ENCODE measurements around the gene EPHB2.

Gene EPHB2

DNA sequence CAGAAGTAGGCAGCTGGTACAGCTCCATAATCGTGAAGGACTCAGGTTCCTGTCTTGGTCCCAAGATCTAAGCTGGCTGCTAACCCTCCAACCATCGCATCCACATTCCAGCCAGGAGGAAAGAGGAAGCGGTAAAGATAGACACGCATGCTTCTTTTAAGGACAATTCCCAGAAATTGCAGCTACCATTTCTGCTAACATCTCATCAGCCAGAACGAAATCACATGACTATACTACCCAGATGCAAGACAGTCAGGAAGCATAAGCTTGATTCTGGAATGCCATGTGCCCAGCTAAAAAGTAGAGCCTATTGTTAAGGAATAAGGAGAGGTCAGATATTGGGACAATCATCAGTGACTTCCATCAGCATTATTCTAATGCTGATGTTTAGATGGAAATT is 110.4 kb downstream of the EPHB2 start:
- Histone ChIP-seq H2AK5ac (ENCODE audit: low read length, severe bottlenecking) (no peak overlapping the region), H3K36me3 (ENCODE audit: control insufficient read depth in 1 of 2, insufficient read depth in 2 of 2, low read depth in 1 of 2, low read length in 2 of 2) (peaks cover 0 to 28% of the 10 kb centered on the region in 2 experiments), H3K14ac (ENCODE audit: low read length in 2 of 2) (no peak overlapping the region), H3K27ac (ENCODE audit: low read length, poor library complexity, severe bottlenecking) (no peak overlapping the region), H4K91ac (ENCODE audit: low read length) (no peak overlapping the region), H3K9ac (ENCODE audit: low read length) (no peak overlapping the region), H2BK12ac (ENCODE audit: low read length in 2 of 2) (no peak overlapping the region), H3K4me2 (ENCODE audit: low read length, poor library complexity, severe bottlenecking) (no peak overlapping the region), H4K8ac (ENCODE audit: low read length) (peak overlapping the region; percentile 43), H3K4me1 (ENCODE audit: control insufficient read depth, insufficient read depth, low read depth, low read length) (peaks cover 19% of the 10 kb centered on the region), H2BK15ac (ENCODE audit: low read depth, poor library complexity, severe bottlenecking) (no peak overlapping the region), H3K27me3 (ENCODE audit: control insufficient read depth in 1 of 2, insufficient read depth in 1 of 2, low read length in 2 of 2) (peaks cover 0 to 7% of the 10 kb centered on the region in 2 experiments), H3K4ac (ENCODE audit: low read depth in 1 of 2, low read length in 2 of 2) (no peak overlapping the region), H2BK5ac (ENCODE audit: low read depth, low read length, poor library complexity, severe bottlenecking) (no peak overlapping the region), H3K4me3 (ENCODE audit: insufficient read depth in 1 of 2, low read depth in 1 of 2, low read length in 2 of 2) (no peak overlapping the region), H3K23ac (ENCODE audit: low read length in 2 of 2) (no peak overlapping the region), H3K18ac (ENCODE audit: low read depth in 1 of 2, low read length in 2 of 2) (peak overlapping the region in 1 of 2 experiments; percentile 21), H3K79me1 (replicated peaks; ENCODE audit: low read length, poor library complexity, severe bottlenecking) (peaks cover 46% of the 10 kb centered on the region), H2BK120ac (ENCODE audit: low read depth, low read length) (no peak overlapping the region), H3K9me3 (ENCODE audit: control insufficient read depth, low read length) (no peaks in the 10 kb centered on the region), H2AFZ (ENCODE audit: low read depth, low read length) (no peak overlapping the region)
- WGBS: 82% methylated on average over 4 of the region's 5 CpGs
- no peak for DNase-seq

GRCh38 chr1:22822371-22822770 is 111.7 kb downstream of the EPHB2 start:
- H2BK15ac ChIP-seq (ENCODE audit: low read depth, poor library complexity, severe bottlenecking): no peak overlapping the region
- peaks cover 0 to 21% of the 10 kb centered on the region in 2 experiments for H3K36me3 ChIP-seq (ENCODE audit: control insufficient read depth in 1 of 2, insufficient read depth in 2 of 2, low read depth in 1 of 2, low read length in 2 of 2)
- no peak overlapping the region for H3K14ac ChIP-seq (ENCODE audit: low read length in 2 of 2)
- H3K4me3 ChIP-seq (ENCODE audit: insufficient read depth in 1 of 2, low read depth in 1 of 2, low read length in 2 of 2): no peak overlapping the region
- WGBS: 80% methylated on average over 1 of the region's 1 CpG
- H3K79me1 ChIP-seq (replicated peaks; ENCODE audit: low read length, poor library complexity, severe bottlenecking): peaks cover 38% of the 10 kb centered on the region
- no peak overlapping the region for H3K4ac ChIP-seq (ENCODE audit: low read depth in 1 of 2, low read length in 2 of 2)
- H2BK12ac ChIP-seq (ENCODE audit: low read length in 2 of 2): peak overlapping the region in 1 of 2 experiments; percentile 0
- no peak overlapping the region for H4K8ac ChIP-seq (ENCODE audit: low read length)
- no peak for DNase-seq
- H2AFZ ChIP-seq (ENCODE audit: low read depth, low read length): no peak overlapping the region
- no peak overlapping the region for H2BK5ac ChIP-seq (ENCODE audit: low read depth, low read length, poor library complexity, severe bottlenecking)
- H3K4me2 ChIP-seq (ENCODE audit: low read length, poor library complexity, severe bottlenecking): no peak overlapping the region
- peak overlapping the region in 1 of 2 experiments; percentile 0 for H3K23ac ChIP-seq (ENCODE audit: low read length in 2 of 2)
- H3K9ac ChIP-seq (ENCODE audit: low read length): no peak overlapping the region
- H2AK5ac ChIP-seq (ENCODE audit: low read length, severe bottlenecking): no peak overlapping the region
- no peaks in the 10 kb centered on the region for H3K9me3 ChIP-seq (ENCODE audit: control insufficient read depth, low read length)
- H3K27ac ChIP-seq (ENCODE audit: low read length, poor library complexity, severe bottlenecking): no peak overlapping the region
- H3K18ac ChIP-seq (ENCODE audit: low read depth in 1 of 2, low read length in 2 of 2): no peak overlapping the region
- H3K4me1 ChIP-seq (ENCODE audit: control insufficient read depth, insufficient read depth, low read depth, low read length): peaks cover 24% of the 10 kb centered on the region
- no peak overlapping the region for H2BK120ac ChIP-seq (ENCODE audit: low read depth, low read length)
- H3K27me3 ChIP-seq (ENCODE audit: control insufficient read depth in 1 of 2, insufficient read depth in 1 of 2, low read length in 2 of 2): peaks cover 0 to 7% of the 10 kb centered on the region in 2 experiments
- peak overlapping the region; percentile 46 for H4K91ac ChIP-seq (ENCODE audit: low read length)

GRCh38 chr1:22824466-22824865 is 113.8 kb downstream of the EPHB2 start:
- no peak overlapping the region for H2AK5ac ChIP-seq (ENCODE audit: low read length, severe bottlenecking)
- H4K8ac ChIP-seq (ENCODE audit: low read length): no peak overlapping the region
- no peak overlapping the region for H2BK5ac ChIP-seq (ENCODE audit: low read depth, low read length, poor library complexity, severe bottlenecking)
- no peak overlapping the region for H2BK15ac ChIP-seq (ENCODE audit: low read depth, poor library complexity, severe bottlenecking)
- peaks cover 0 to 7% of the 10 kb centered on the region in 2 experiments for H3K27me3 ChIP-seq (ENCODE audit: control insufficient read depth in 1 of 2, insufficient read depth in 1 of 2, low read length in 2 of 2)
- H3K23ac ChIP-seq (ENCODE audit: low read length in 2 of 2): no peak overlapping the region
- no peak overlapping the region for H3K4me3 ChIP-seq (ENCODE audit: insufficient read depth in 1 of 2, low read depth in 1 of 2, low read length in 2 of 2)
- no peak overlapping the region for H3K4ac ChIP-seq (ENCODE audit: low read depth in 1 of 2, low read length in 2 of 2)
- H3K4me1 ChIP-seq (ENCODE audit: control insufficient read depth, insufficient read depth, low read depth, low read length): peaks cover 36% of the 10 kb centered on the region
- H3K27ac ChIP-seq (ENCODE audit: low read length, poor library complexity, severe bottlenecking): no peak overlapping the region
- H3K36me3 ChIP-seq (ENCODE audit: control insufficient read depth in 1 of 2, insufficient read depth in 2 of 2, low read depth in 1 of 2, low read length in 2 of 2): peaks cover 0 to 14% of the 10 kb centered on the region in 2 experiments
- no peaks in the 10 kb centered on the region for H3K9me3 ChIP-seq (ENCODE audit: control insufficient read depth, low read length)
- no peak overlapping the region for H3K18ac ChIP-seq (ENCODE audit: low read depth in 1 of 2, low read length in 2 of 2)
- H2AFZ ChIP-seq (ENCODE audit: low read depth, low read length): no peak overlapping the region
- no peak overlapping the region for H3K9ac ChIP-seq (ENCODE audit: low read length)
- H4K91ac ChIP-seq (ENCODE audit: low read length): no peak overlapping the region
- no peak overlapping the region for H3K4me2 ChIP-seq (ENCODE audit: low read length, poor library complexity, severe bottlenecking)
- WGBS: 92% methylated on average over 10 of the region's 10 CpGs
- H2BK120ac ChIP-seq (ENCODE audit: low read depth, low read length): no peak overlapping the region
- no peak for DNase-seq
- peak overlapping the region in 1 of 2 experiments; percentile 47 for H2BK12ac ChIP-seq (ENCODE audit: low read length in 2 of 2)
- H3K79me1 ChIP-seq (replicated peaks; ENCODE audit: low read length, poor library complexity, severe bottlenecking): peaks cover 29% of the 10 kb centered on the region
- no peak overlapping the region for H3K14ac ChIP-seq (ENCODE audit: low read length in 2 of 2)

DNA sequence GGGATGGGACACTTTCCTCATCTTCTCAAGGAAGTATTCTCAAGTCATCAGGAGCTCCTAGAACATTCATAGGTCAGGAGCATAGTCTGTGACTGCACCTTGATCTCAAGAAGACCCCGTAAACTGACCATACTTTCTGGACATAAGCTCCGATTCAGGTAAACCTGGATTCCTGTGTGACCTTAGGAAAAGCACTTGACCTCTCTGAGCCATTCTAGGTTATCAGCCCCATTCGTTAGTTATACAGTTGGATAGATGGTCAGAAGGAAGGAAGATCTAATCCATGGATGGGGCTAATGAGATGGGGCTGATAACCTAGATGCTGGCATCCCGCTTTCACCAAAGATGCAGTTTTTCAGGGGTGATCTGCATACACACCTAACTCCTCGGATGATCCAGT is 114.3 kb downstream of the EPHB2 start:
- no peak overlapping the region for H3K9ac ChIP-seq (ENCODE audit: low read length)
- H3K14ac ChIP-seq (ENCODE audit: low read length in 2 of 2): no peak overlapping the region
- H2BK5ac ChIP-seq (ENCODE audit: low read depth, low read length, poor library complexity, severe bottlenecking): no peak overlapping the region
- no peaks in the 10 kb centered on the region for H3K9me3 ChIP-seq (ENCODE audit: control insufficient read depth, low read length)
- no peak overlapping the region for H3K4me3 ChIP-seq (ENCODE audit: insufficient read depth in 1 of 2, low read depth in 1 of 2, low read length in 2 of 2)
- no peak overlapping the region for H4K91ac ChIP-seq (ENCODE audit: low read length)
- H2BK120ac ChIP-seq (ENCODE audit: low read depth, low read length): no peak overlapping the region
- no peak overlapping the region for H3K23ac ChIP-seq (ENCODE audit: low read length in 2 of 2)
- peak overlapping the region; percentile 66 for H2AK5ac ChIP-seq (ENCODE audit: low read length, severe bottlenecking)
- 94% methylated on average over 5 of the region's 5 CpGs for WGBS
- H4K8ac ChIP-seq (ENCODE audit: low read length): no peak overlapping the region
- H3K18ac ChIP-seq (ENCODE audit: low read depth in 1 of 2, low read length in 2 of 2): peak overlapping the region in 1 of 2 experiments; percentile 30
- H3K27ac ChIP-seq (ENCODE audit: low read length, poor library complexity, severe bottlenecking): no peak overlapping the region
- peaks cover 0 to 7% of the 10 kb centered on the region in 2 experiments for H3K27me3 ChIP-seq (ENCODE audit: control insufficient read depth in 1 of 2, insufficient read depth in 1 of 2, low read length in 2 of 2)
- no peak overlapping the region for H3K4me2 ChIP-seq (ENCODE audit: low read length, poor library complexity, severe bottlenecking)
- H3K4ac ChIP-seq (ENCODE audit: low read depth in 1 of 2, low read length in 2 of 2): no peak overlapping the region
- H2BK15ac ChIP-seq (ENCODE audit: low read depth, poor library complexity, severe bottlenecking): no peak overlapping the region
- H3K4me1 ChIP-seq (ENCODE audit: control insufficient read depth, insufficient read depth, low read depth, low read length): peaks cover 39% of the 10 kb centered on the region
- peaks cover 29% of the 10 kb centered on the region for H3K79me1 ChIP-seq (replicated peaks; ENCODE audit: low read length, poor library complexity, severe bottlenecking)
- H2AFZ ChIP-seq (ENCODE audit: low read depth, low read length): no peak overlapping the region
- DNase-seq: no peak
- no peak overlapping the region for H2BK12ac ChIP-seq (ENCODE audit: low read length in 2 of 2)
- H3K36me3 ChIP-seq (ENCODE audit: control insufficient read depth in 1 of 2, insufficient read depth in 2 of 2, low read depth in 1 of 2, low read length in 2 of 2): peaks cover 0 to 14% of the 10 kb centered on the region in 2 experiments

Measured in mesenchymal stem cell (in vitro differentiated cells and primary cell).